Hindlimb muscle (tissue), 1 donor: ENCODE data around the gene ZNF236. TPM values are rescaled to one million over a fixed set of nuclear protein-coding genes. Genes with fewer than 3 reads are reported as not detected.
A peak's percentile ranks its signal among the peaks of the same experiment; 100 is the strongest.

Source experiments
- DNase-seq: peaks from one replicate; pipeline ENCODE4 v3.0.0-alpha.2; 2013
- polyA plus RNA-seq: library from polyadenylated mRNA; unstranded; fragments of 120-200 nt; gene quantifications from one replicate; pipeline ENCODE4 v1.2.1, GENCODE V29; 2013; ENCODE audit not compliant: insufficient read length

ZNF236 gene
- polyA plus RNA-seq, 1 donor, result 6.4 TPM

- no peak for DNase-seq
Measured at GRCh38 chr18:76866666-76867065, 44.3 kb downstream of the ZNF236 start.

- no peak for DNase-seq
Measured at GRCh38 chr18:76873311-76873710, 51.0 kb downstream of the ZNF236 start.

DNA sequence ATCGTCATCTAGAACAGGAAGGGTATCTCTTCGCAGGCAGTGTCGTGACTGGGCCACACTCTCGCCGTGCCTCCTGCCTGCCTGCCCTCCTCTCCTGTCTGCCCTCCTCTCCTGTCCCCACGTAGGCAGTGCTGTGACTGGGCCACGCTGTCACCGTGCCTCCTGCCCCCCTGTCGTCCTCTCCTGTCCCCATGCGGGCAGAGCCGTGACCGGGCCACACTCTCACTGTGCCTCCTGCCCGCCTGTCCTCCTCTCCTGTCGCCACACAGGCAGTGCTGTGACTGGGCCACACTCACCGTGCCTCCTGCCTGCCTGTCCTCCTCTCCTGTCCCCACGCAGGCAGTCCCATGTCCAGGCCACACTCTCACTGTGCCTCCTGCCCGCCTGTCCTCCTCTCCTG is 51.4 kb downstream of the ZNF236 start:
- DNase-seq, result no peak

DNA sequence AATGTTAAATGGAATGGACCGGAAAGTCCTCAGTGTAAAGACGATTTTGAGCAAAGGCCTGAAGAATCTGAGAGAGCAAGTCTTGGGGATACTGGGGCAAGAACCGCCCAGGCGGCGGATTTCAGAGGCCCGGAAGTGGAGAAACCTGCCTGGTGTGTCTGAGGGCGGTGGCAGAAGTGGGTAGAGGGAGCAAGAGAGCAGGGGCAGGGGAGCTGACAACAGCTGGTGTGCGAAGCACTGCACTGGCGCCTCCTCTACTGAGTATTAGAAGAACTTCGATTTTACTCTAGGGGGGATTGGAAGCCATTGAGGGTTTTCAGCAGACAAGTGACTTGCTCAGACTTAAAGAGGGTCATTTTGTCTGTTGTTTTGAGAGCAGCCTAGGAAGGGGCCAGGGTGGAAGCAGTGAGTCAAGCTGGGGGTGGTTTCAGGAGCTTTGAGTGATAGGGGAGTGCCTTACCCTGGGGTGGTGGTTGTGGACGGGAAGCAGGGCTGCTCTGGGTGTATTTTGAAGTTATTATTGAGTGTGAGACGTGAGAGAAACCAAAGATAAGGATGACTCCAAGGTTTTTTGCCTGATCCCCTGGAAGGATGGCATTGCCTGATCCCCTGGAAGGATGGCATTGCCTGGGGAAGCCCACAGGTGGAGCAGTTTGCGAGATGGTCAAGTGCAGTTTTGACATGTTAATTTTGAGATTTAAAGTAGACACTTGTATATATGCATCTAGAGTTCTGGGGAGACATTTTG is 52.5 kb downstream of the ZNF236 start:
- DNase-seq, result no peak

DNA sequence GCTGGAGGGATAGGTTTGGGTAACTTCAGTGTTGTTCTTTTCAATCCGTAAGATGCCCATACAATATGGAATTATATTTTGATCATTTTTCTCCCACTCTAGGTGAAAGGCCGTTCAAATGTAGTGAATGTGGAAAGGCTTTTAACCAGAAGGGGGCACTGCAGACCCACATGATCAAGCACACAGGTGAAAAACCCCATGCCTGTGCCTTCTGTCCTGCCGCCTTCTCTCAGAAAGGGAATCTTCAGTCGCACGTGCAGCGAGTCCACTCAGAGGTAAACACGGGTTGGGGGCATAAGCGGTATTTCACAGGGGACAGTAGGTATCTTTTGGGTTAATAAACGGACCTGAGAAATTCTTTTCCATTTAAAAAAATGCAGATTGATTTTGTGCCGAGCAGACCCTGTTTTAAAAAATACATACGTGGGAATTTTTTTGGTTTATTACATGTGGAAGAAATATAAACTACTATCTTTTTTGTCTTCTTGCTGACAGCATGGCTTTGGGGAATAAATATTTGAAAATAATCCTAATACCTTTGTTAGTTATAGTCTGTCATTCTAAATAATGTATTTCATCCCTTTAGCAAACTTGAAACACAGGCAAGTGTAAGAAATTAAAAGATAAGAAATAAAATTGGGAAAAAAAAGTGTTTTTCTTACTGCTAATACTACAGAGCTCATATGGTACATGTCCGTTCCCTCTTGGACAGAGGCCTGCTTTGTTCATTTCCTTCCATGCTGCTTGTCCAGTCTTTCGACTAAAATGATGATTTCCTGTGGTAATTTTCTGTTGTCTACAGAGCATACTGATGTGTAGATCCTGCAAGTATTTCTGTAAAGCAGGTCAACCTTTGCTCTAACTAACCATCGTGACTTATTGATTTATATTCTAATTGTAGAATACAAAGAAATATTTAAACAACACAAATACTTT is 53.3 kb downstream of the ZNF236 start:
- DNase-seq, result peak; percentile 22

DNA sequence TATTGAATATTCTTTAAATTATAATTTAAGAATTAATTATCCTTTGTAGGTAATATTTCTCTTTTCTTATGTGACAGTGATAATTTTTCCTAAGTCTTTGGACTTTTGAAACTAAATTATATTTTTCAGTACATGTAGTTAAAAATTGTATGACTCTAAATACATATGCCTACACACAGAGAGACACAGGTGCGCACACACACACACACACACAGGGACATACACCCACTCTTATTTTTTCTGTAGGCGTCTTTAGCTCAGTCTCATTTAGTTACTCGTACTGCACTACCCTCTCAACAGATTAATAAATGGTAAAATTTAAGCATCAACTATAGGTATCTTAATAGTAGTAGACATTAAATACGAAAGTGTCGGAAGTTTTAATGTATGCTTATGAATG is 56.1 kb downstream of the ZNF236 start:
- no peak for DNase-seq

DNA sequence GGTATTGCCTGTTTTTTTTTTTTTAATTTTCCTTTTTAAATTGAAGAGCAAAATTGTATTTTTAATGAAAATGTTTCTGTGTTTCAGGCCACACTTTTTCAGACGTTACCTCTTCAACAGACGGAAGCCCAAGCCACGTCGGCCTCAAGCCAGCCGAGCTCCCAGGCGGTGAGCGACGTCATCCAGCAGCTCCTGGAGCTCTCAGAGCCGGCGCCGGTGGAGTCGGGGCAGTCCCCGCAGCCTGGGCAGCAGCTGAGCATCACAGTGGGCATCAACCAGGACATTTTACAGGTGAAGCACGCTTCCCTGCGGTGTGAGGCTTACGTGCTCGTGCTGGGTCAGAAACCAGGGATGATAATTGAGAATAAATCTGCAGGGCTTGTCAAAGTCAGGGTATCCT is 57.7 kb downstream of the ZNF236 start:
- no peak for DNase-seq

GRCh38 chr18:76881744-76882143 is 59.4 kb downstream of the ZNF236 start:
- no peak for DNase-seq

DNA sequence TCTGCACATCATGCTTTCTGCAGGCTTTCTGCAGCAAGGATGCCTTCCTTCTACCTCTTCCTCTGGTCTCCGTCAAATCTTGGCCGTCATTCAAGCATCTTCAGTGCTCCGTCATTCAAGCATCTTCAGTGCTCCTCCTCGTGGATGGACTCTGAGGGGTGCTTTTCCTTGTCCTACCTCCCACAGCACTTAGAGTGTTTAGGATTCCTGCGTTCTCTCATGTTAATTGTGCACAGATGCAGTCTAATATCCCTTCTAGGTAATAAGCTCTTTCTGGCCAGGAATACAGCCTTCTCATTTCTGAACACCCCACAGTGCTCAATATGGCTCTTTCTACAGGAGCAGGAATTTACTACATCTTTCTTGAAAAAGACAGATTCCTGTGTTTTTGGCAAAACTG is 59.8 kb downstream of the ZNF236 start:
- no peak for DNase-seq

DNA sequence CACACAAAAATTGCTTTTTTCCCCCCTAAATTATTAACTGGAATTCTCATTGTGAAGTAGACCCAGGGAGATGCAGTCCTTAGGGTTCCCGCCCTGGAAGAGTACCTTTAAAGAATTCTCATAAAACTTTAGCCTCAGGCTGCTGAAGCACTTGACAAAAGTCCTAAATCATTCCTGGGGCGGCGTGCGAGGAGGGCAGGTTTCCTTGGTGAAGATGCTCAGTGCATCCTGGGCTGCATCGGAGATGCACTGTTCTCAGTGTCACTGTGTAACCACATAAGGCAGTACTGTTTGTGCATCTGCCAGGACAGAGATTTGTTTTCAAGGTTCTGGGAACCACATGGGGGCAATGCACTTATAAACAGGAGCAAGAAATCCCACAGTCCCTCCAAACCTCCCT is 62.6 kb downstream of the ZNF236 start:
- DNase-seq, result no peak

DNA sequence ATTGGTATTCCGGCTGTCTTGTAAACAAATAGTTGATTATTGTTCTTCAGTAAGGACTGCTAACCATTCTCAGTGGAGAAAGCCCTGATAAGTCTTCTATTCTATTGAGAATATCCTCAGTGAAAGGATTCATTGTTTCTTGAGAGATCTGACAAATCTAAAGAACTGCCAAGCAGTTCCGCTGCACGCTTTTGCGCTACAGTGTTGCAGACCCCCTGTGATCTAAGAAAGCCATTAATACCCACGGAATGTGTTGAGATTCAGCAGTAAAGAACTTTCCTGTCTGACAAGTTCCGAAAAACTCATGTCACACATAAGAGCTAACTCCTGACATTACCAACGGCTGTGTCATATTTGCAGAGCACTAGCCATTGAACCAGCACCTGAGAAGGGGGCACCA is 63.8 kb downstream of the ZNF236 start:
- no peak for DNase-seq

GRCh38 chr18:76889091-76889699 is 66.8 kb downstream of the ZNF236 start:
- DNase-seq, result no peak

GRCh38 chr18:76892832-76893231 is 70.5 kb downstream of the ZNF236 start:
- DNase-seq, result no peak

DNA sequence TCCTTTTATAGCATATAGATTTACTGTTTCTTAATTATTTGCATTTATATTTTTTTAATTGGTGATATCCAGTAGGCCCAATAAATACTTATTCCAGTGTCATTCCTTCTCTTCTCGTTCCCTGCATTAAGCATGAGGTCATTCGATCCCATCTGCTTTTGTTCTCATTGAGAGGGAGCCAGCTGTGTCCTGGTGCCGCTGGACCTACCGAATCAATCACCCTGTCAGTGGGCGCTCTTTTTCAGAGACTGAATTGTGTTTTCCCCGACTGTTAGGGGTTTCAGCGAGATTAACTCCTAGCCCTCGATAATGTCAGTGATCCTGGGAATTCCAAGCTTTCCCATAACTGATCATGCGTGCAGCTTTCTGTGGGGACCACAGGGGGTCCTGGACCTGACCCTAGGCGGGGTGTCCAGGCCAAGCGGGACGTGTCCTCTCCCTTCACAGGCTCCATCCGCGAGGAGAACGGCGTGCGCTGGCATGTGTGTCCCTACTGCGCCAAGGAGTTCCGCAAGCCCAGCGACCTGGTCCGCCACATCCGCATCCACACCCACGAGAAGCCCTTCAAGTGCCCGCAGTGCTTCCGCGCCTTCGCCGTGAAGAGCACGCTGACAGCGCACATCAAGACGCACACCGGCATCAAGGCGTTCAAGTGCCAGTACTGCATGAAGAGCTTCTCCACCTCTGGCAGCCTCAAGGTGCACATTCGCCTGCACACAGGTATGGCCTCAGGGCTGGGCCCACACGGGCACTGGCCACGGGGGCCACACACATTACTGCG is 72.4 kb downstream of the ZNF236 start:
- DNase-seq, result no peak

DNA sequence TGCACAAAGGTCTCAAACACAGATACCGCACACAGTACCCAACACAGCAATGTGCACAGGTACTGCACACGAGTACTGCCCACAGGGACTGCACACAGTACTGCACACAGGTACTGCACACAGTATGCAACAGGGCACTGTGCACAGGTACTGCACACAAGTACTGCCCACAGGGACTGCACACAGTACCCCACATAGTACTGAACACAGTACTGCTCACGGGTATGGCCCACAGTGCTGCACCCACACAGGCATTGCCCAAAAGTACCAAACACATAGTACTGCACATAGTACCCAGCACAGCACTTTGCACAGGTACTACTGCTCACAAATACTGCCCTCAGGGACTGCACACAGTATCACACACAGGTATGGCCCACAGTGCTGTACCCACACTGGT is 73.1 kb downstream of the ZNF236 start:
- DNase-seq, result no peak

DNA sequence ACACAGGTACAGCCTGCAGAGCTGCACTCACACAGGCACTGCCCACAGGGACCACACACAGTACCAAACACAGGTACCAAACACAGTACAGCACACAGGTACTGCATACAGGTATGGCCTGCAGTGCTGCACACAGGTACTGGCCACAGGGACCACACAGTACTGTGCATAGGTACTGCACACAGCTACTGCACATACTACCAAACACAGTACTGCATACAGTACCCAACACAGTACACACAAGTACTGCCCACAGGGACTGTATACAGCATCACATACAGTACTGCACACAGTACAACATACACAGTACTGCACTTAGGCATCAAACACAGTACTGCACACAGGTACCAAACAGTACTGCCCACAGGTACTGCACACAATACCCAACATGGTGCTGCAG is 74.3 kb downstream of the ZNF236 start:
- DNase-seq, result no peak

DNA sequence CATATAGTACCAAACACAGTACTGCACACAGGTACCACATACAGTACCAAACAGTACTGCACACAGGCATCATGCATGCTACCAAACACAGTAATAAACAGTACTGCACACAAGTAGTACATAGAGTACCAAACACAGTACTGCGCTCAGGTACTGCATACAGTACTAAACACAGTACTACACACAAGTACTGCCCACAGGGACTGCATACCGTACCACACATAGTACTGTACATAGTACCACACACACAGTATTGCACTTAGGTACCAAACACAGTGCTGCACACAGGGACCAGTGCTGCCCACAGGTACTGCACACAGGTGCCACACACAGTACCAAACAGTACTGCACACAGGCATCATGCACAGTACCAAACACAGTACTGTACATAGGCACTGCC is 74.9 kb downstream of the ZNF236 start:
- DNase-seq, result no peak

- no peak for DNase-seq
Measured at GRCh38 chr18:76903386-76903785, 81.0 kb downstream of the ZNF236 start.

- no peak for DNase-seq
Measured at GRCh38 chr18:76905821-76906220, 83.5 kb downstream of the ZNF236 start.

DNA sequence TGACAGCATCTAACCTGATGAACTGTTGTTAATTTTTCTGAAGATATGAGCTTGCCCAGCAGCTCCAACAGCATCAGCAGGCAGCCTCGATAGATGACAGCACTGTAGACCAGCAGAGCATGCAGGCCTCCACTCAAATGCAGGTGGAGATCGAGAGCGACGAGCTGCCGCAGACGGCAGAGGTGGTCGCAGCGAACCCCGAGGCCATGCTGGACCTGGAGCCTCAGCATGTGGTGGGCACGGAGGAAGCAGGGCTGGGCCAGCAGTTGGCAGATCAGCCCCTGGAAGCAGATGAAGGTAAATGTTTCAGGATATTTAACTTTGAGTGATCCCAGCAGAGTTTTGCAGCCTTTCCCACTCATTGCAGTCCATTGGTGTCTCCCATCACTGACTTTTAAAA is 85.9 kb downstream of the ZNF236 start:
- DNase-seq, result no peak

GRCh38 chr18:76909439-76909838 is 87.1 kb downstream of the ZNF236 start:
- DNase-seq, result no peak

DNA sequence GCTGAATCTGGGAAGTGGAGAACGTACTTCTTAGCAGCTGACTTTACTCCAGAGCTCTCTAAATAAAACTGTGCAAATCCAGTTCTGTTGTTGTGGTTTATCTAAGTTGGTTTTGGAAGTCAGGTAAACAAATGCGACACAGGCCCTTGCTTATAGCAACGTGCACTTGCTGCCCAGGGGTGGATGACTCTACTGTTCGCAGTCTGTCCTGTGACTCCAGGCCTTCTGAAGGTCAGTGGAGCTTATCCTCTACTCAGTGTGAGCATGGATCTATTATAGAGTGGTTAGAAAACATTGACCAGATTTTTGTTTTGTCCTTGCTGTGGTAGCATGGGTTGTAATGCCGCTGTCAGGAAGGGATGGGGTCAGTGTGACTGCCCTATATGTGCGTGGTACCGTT is 89.1 kb downstream of the ZNF236 start:
- DNase-seq, result no peak

DNA sequence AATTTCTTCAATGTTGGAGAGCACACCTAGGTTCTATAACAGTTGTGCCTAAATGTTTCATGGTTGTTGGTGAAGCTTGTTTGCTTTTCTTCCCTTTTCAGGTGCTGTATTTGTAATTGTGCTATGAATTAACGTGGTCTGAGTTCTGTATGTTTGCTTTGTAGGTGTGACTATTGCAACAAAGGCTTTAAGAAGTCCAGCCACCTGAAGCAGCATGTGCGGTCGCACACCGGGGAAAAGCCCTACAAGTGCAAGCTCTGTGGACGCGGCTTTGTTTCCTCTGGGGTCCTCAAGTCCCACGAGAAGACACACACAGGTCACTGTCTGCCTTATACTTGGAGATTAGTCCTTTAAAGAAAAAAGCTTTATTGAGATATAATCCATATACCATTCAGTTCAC is 91.2 kb downstream of the ZNF236 start:
- DNase-seq, result no peak
